ENCODE measurements around the gene MAFF.

GRCh38 chr22:38222797-38223119, 21.0 kb downstream of the MAFF start:
- TF ChIP-seq CTCF (IDR thresholded peaks at IDR 0.05) (no peak), POLR2A (IDR thresholded peaks at IDR 0.05; ENCODE audit: low read depth) (no peak), EP300 (IDR thresholded peaks at IDR 0.05) (no peak), POLR2AphosphoS5 (IDR thresholded peaks at IDR 0.05) (no peak)

Measured in esophagus muscularis mucosa (tissue), 4 donors.